Activated CD8-positive, alpha-beta memory T cell treated with anti-CD3 and anti-CD28 coated beads for 24 hours (primary cell): Measurements from ENCODE around the gene ADAMTSL3.

Experiments used
- DNase-seq: peaks from one replicate; pipeline ENCODE4 v3.0.0-alpha.2; 2020

ADAMTSL3 gene

DNA sequence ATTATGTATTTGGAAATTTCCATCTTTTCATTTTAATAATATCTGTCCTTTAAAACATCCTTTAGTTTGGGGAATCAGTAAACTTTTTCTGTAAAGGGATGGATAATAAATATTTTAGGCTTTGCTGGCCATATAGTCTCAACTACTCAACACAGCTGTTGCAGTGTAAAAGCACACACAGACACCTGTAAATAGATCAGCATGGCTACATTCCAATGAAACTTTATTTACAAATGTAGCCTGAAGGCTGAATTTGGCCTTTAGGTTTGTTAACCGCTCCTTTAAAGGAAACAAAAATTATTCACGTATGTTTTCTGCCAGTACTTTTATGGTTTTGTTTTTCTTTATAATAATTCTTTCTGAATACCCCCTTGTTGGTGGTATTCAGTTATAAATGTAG is 184.8 kb downstream of the ADAMTSL3 start:
- no peak for DNase-seq

GRCh38 chr15:83842281-83842680 is 188.4 kb downstream of the ADAMTSL3 start:
- no peak for DNase-seq

DNA sequence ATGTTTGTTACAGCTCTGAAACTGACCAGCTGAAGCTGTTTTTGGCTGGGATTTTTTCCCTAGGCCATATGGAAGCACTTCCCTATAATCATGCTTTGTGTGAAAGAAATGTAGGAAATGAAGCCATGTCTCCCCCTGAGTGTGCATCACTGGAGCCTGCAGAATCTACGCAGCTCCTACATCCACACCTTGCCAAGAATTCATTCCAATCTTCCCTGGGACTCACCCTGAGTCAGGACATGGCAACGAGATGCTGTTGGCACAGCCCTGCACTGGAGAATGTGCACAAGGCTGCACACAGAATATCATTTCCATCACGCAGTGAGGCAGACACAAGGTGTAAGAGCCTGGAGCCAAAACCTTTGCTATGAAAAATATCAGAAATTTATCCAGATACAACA is 189.5 kb downstream of the ADAMTSL3 start:
- DNase-seq: no peak

DNA sequence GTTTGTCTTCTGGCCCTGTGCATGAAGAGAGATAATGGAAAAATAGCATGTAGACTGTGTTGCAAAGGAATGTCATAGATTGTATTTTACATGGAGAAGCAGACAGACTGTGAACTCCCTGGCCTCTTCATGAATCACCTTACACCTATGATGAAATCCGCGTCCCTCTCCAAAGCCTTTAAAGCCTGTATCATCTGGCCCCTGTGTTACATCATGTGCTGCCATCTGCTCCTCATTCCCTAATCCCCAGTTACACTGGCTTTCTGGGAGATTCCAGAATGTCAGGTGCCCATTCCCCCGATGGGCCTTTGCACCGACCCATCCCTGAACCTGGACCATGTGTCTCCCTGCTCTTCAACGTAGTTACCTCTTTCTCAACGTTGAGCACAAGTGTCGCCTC is 190.8 kb downstream of the ADAMTSL3 start:
- no peak for DNase-seq

DNA sequence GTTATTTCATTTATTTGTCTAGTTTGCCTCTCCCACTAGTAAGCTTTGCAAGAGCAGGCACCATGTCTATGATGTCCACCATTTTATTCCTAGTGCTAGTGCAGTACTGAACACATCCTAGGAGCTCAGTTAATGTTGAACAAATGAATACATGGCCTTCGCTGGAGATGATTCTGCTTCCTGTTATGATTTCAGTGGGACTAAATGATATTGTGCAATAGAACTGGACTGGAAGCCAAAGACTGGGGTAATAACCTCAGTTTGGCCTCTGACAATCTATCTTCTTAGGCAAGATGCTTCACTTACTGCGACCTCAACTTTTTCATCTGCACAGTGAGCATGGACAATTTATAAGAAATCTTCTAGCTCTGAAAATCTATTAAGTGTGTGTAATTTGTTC is 191.3 kb downstream of the ADAMTSL3 start:
- no peak for DNase-seq

DNA sequence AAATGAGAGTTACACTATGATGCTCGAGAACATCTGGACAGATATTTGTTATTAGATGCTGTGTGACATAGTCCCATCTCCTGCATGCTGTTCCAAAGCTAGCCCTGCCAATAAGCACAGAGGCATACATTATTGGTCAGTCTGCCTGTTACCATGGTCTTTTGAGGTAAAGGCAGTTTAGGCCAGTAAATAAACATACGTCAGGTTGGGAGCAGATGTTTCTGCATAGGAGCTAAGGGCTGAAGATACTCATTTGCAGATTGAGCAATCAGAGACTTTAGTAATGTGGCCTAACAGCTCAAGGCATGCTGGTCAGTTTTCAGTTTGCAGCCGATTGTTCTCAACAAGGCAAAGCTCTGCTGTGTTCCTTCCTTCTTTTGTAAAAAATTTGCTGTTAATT is 192.9 kb downstream of the ADAMTSL3 start:
- no peak for DNase-seq

GRCh38 chr15:83848315-83849050 is 194.6 kb downstream of the ADAMTSL3 start:
- DNase-seq: no peak

GRCh38 chr15:83850015-83850414 is 196.1 kb downstream of the ADAMTSL3 start:
- DNase-seq: no peak

GRCh38 chr15:83850501-83851245 is 196.8 kb downstream of the ADAMTSL3 start:
- no peak for DNase-seq

GRCh38 chr15:83853232-83853631 is 199.3 kb downstream of the ADAMTSL3 start:
- no peak for DNase-seq

GRCh38 chr15:83854321-83854720 is 200.4 kb downstream of the ADAMTSL3 start:
- no peak for DNase-seq

DNA sequence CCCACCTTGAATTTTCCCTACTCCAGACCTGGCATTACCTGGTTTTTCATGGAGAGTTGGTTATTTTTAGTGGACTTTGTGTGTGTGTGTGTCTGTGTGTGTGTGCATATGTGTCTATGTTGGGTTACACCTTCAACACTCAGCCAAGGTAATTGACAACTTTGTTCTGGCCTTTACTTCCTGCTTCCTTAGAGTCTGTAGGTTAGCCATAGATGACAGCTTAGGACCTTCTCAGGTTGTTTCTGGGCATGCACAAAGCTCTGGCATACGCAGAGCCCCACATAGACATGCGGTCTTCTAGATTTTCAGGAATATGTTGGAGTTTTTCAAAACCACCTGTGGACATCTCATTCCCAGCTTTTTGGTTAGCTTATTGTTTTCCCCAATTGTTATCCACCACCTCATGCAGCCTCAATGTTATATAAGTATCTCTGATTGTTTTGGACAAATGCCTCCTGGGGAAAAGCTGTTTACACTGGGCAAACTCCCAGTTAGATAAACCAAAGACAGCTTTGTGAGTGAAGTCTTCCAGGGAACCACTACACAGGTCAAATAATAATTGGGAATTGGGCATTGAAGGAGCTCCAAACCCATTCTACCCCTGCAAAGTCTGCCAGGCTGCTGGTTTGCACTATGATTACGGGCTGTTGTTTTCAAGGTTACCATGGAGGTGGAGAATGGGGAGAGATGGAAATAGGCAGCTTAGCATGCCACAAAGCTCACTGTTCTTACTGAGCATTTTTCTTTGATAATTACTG is 201.2 kb downstream of the ADAMTSL3 start:
- DNase-seq: no peak

GRCh38 chr15:83855956-83856355 is 202.0 kb downstream of the ADAMTSL3 start:
- no peak for DNase-seq

GRCh38 chr15:83858820-83859505 is 205.0 kb downstream of the ADAMTSL3 start:
- DNase-seq: no peak

DNA sequence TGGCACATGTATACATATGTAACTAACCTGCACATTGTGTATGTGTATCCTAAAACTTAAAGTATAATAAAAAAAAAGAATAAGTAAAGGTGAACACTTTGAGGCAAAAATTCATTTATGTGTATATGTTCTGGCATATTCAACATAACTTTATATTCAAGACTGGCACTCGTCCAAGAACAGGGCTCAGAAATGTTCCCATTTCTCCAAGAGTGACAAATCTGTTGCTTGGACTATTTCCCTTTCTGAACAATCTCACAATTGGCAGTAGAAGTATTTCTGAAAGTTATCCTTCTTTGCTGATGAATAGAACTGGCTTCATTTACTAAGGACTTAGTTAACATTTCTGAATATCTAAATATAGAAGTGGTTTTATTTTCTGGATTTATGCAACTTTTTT is 212.8 kb downstream of the ADAMTSL3 start:
- DNase-seq: no peak

DNA sequence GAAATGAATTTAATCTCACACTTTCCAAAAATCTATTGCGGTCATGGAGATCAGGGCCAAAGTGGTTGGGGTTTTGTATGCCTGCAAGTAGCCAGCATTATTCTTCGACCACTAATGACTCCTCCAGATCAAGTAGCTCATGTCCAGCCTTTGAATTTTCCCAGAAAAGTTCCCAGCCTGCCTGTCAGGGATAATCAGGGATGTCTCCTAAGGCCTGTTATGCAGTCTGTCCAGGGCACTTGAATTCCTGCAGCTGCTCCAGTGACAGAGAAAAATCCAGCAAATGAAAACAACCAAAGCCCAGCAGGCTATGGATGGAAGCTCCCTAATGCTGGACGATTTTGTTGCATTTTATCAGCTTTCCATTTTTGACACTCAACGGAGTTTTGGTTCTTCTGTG is 215.4 kb downstream of the ADAMTSL3 start:
- no peak for DNase-seq

GRCh38 chr15:83871808-83872559 is 218.1 kb downstream of the ADAMTSL3 start:
- no peak for DNase-seq

- DNase-seq: no peak
Measured at GRCh38 chr15:83873966-83874365, 220.0 kb downstream of the ADAMTSL3 start.

- no peak for DNase-seq
Measured at GRCh38 chr15:83880529-83880928, 226.6 kb downstream of the ADAMTSL3 start.

DNA sequence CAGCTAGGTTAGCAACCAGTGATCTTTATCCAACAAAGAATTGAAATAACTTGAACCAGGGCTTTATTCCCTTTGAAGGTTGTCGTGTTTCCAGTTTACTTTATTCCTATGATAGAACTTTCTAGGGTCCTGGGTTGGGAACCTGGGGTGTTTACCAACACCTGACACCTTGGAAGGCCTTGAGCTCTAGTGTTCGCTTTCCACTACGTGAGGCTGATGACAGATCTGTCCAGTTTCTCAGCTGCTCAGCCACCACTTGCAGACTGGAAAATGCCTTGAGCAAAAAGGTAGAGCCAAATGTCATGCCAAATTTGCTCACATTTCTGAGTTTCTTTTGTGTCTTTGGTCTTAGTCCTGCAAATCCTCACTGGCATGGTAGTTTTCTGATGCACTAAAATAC is 227.2 kb downstream of the ADAMTSL3 start:
- DNase-seq: no peak

GRCh38 chr15:83886321-83886720 is 232.4 kb downstream of the ADAMTSL3 start:
- no peak for DNase-seq

DNA sequence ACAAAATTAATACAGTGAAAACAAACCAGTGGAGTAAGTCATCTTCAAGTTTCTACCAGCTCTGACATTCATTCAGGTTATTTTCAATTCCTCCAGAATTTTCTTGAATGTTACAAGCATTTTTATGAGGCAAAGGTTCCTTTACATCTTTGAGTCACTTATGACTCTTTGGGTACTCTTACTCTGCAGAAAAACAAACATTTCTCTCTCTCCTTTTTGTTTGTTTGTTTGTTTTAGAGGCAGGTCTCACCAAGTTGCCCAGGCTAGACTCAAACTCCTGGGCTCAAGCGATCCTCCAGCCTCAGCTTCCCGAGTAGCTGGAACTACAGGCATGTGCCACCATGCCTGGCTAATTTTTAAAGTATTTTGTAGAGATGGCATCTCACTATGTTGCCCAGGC is 233.5 kb downstream of the ADAMTSL3 start:
- DNase-seq: no peak
